LNCAP (cell line): ENCODE data around the gene BUB3.

Experiments
- TF ChIP-seq, protein P1 (sequence below): fragments of 450-650 bp; IDR thresholded peaks from 2 replicates; pipeline ENCODE4 v1.5.1; 2017; ENCODE audit warnings: mild to moderate bottlenecking

The BUB3 gene

DNA sequence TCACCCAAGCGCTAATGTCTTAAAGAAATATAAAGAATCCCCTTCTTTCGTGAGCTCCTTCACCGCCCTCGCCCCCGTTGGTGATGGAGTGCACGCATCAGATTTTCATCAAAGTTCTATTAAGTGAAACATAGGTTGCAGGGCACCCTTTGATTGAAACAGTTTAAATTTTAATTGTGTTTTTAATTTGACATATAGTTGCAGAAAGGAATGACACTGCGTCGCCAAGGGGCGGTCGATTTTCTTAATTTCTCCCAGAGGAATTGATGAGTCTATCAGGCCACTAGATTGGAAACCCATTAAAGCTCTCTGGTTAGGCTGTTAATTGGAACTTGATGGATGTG lies 10.4 kb upstream of the BUB3 start:
- TF ChIP-seq, protein P1, sequence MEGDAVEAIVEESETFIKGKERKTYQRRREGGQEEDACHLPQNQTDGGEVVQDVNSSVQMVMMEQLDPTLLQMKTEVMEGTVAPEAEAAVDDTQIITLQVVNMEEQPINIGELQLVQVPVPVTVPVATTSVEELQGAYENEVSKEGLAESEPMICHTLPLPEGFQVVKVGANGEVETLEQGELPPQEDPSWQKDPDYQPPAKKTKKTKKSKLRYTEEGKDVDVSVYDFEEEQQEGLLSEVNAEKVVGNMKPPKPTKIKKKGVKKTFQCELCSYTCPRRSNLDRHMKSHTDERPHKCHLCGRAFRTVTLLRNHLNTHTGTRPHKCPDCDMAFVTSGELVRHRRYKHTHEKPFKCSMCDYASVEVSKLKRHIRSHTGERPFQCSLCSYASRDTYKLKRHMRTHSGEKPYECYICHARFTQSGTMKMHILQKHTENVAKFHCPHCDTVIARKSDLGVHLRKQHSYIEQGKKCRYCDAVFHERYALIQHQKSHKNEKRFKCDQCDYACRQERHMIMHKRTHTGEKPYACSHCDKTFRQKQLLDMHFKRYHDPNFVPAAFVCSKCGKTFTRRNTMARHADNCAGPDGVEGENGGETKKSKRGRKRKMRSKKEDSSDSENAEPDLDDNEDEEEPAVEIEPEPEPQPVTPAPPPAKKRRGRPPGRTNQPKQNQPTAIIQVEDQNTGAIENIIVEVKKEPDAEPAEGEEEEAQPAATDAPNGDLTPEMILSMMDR, result no peak

DNA sequence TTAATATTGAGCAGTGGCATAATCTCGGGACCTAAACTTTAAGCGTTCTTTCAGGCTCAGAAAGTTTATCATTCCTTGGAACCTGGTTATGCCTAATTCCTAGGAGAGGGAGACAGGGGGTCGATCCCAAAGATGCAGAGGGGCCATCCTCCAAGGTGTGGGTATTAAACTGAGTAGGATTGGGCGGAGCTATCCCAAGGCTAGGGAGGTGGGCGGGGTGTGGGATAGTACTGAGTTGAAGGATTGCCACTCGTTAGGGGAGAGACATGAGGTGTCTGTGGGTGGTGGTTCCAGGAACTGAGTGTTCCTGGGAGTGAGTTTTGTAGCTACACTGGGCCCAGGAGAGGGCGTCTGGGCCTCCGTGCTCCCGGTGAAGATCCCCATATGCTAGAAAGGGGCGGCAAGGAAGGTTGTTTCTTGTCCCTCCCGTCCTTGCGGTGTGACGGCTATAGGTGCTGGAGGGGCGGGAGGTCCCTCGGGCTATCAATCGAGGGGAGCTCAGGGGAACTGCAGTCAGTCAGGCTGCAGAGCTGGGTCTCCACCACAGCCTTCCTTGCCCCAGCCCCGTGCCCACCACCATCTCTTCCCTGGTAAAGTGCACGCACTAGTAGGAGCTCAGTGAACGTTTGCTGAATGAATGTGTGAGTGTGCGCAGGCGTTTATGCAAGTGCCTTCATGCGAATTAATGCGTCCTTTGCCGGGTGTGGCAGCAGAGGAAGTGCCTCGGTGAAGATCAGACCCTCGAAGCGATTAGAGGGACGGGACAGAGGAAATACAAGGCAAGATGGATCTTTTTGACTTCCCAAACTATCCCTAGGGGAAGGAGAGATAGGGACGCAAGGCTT lies 9.3 kb upstream of the BUB3 start:
- TF ChIP-seq, protein P1, result peak; percentile 48; the same call in 1 of the 2 replicates

DNA sequence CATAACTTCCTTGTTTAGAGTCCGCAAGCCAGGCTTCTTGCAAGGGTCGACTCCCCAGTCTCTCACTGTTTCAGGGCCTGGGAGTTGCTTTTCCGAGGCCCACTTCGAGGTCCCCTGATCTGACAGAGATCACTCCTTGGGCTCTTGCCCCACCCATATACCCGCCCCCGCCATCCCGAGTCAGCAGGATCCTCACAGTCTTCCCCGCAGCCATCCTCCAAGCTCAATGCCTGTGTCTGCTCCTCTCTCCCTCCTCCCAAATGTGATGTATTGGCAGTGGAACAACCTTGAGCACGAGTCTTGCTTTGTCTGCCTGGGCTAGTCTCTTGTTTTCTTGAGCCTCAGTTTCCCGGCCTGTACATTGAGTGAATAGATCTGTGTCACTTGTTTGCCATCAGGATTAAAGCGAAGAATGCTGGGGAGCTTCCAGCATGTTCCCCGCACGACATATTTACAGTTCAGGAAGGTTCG lies 8.6 kb upstream of the BUB3 start:
- TF ChIP-seq, protein P1, result no peak

DNA sequence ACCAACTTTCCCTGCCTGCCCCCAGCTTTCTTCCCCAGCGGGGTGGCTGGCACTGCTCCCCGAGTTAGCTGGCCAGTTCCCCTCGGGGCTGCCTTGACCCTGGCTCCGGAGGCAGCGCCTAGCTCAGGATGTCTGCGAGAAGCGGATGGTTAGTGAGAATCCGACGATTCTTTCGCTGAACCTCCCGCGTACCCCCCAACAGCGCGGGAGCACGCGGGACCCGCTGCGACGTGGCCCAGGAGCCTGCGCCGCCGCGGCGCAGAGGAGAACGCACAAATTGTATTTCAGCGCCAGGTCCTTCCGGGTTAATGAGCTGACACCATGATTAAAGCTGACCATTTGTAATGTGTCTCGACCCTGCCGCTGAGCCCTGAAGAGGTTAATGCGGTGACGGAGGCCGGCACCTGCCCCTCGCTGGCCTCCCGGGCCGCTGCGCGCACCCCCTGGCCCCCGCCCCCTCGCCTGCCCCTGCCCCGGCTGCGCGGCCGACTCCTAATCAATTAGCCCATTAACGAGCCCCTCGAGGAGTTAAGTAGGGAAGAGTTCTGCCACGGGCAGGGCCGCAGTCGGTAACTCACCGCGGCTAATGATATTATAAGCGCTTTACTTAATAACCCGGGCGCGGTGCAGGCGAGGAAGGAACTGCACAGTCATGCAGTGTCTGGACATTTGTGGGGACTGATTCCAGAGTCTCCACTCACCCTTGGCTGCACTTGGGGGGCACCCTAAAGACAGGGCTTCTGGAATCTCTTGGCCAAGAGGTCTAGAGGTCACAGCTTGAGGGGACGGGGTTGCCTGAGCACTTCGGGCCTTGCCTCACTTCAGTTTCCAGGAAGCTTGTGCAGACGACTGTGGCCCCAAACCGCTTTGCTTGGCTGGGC lies 7.9 kb upstream of the BUB3 start:
- TF ChIP-seq, protein P1, result no peak

DNA sequence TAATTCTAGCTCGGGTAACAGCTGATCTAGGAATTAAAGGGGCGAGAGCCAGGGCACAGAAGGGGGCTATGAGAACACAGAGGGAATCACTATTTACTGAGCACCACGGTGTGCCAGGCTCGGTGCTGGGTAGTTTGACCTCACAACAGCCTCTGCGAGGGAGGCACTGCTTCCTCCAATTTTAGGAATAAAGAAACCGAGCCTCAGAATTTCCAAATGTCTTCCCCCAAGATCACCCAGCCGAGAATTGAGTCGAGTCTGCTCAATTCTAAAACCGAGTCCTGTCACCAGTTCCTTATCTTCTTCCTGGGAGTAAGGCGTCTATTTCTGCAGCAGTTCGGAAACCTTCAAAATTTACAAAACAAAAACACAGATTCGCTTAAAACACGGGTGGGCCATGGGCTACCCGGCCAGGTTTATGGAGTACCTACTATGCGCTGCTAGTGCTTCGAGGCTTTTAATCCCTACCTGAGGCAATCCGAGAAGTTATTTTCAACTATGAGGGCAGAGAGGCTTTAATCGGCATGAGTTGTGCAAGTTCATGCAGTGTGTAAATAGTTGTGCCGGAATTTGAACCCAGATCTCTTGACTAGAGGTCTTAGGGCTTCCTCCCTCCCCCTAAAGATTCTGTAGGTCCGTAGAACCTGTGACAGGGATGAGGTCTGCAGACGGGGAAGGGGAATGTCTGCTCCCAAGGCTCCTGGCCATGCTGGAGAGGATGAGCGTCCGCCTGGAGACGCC lies 7.1 kb upstream of the BUB3 start:
- TF ChIP-seq, protein P1, result no peak

DNA sequence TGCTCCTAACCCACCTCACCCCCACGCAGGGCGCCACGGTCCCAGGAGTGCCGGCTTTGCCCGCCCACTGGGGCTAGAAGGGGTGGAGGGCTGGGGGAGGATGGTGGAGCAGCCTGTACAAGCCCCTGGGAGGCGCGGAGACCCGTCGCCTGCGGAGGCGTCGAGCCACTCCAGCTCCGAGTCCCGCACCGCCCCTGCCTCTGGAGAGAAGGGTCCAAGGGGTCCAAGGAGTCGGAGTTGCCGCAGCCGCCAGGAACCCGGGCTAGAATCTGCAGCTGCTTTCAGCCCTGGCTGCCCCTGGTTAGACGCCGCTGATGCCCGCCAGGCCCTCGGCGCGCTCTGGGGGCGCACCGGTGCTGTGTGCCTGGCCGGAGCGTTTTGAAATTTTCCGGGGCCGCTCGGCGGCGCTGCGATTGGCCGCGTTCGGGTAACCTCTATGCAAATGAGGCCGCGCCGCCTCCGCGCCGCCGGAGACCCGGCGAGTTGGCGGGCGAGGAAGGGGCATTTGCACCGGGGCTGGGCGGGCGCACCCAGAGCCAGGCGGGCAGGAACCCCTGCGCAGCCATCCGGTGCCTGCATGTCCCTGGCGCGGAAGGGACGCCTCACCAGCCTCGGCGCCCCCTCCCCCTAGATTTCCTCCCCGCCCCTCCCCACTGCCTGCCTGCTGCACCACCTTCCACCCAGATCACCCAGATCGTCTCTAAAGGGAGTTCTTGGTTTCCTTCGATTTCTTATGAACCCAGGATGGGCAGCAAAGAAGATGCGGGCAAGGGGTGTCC lies 6.4 kb upstream of the BUB3 start, which contains the start of gene HMX2:
Gene HMX2, plus strand, starts transcription at position 502 of the 779 bp plus-strand sequence. Its CDS starts 243 bp downstream, at position 745.
- TF ChIP-seq, protein P1, result no peak
